ENCODE data around the gene MPP4.

The MPP4 gene

GRCh38 chr2:201622306-201622970 is 76.0 kb downstream of the MPP4 start:
- DNase-seq (ENCODE audit: low read depth): no peak

GRCh38 chr2:201621293-201621999 is 77.0 kb downstream of the MPP4 start:
- DNase-seq (ENCODE audit: low read depth): no peak

DNA sequence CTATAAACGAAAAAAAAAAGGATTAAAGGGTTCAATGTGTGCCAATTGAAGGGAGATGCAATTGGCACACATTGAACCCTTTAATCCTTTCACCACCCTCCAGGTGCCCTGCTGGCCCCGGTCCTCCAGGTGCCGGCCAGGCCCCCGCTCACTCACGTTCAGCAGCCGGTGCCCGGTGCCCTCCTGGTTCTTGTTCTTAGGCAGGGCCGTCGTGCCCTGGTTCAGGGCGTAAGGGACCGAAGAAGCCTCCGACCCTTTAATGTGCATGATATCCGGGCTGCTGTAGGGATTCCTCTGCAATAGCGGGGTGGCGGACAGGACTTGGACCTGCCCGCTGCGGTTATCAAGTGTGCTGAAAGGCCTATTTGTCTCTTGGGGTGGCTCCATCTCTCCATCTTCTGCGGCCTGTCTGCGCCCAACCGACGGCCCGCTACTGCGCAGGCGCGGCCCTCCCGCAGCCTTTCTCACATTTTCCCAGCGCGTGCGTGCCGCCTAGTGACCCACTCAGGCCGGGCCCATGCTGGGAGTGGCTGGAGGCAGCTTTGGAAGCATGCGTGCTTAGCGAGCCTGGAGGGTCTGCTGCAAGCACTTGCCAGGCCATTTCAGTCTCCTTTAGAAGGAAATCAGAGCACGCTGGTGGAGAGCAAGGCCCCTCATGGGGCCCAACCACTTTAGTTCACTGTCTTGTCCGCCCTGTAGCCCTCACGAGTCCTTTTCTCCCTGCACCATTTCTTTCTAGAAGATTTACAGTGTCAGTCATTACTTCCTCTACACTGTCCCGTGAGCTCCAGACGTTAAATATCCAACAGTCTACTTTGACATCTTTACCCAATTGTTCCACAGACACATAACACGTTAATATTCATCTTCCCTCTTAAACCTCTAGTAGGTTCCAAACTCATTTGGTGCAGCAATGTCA is 79.4 kb downstream of the MPP4 start:
- no peak for DNase-seq (ENCODE audit: low read depth)

- no peak for DNase-seq (ENCODE audit: low read depth)
Measured at GRCh38 chr2:201608021-201608420, 90.4 kb downstream of the MPP4 start.

- no peak for DNase-seq (ENCODE audit: low read depth)
Measured at GRCh38 chr2:201607568-201607967, 90.9 kb downstream of the MPP4 start.

DNA sequence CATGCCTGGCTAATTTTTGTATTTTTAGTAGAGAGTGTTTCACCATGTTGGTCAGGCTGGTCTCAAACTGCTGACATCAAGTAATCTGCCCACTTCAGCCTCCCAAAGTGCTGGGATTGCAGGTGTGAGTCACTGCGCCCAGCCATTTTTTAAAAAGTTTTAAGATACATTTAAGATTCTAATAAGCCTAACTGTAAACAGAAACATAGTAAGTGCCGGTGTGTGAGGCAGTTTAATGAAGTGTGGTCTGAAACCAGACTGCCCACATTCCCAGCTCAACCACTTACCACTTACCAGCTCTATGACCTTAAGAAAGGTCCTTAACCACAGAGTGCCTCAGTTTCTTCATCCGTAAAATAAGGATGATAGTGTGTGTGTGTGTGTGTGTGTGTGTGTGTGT is 97.5 kb downstream of the MPP4 start:
- DNase-seq (ENCODE audit: low read depth): no peak

- DNase-seq (ENCODE audit: low read depth): no peak
Measured at GRCh38 chr2:201597397-201597796, 101.0 kb downstream of the MPP4 start.
